Uterus (tissue), 4 donors: ENCODE data around the gene POP7. TPM values are rescaled to one million over a fixed set of nuclear protein-coding genes. Genes with fewer than 3 reads are reported as not detected.

Experiments used
- DNase-seq, 2 donors: peaks; one replicate each; pipeline ENCODE4 v3.0.0-alpha.2; 2019 to 2020
- H3K27ac ChIP-seq, 2 donors: fragments of 200-600 bp; sonication (generic); 1 replicate in 1 of 2; 2 replicates in 1 of 2; pipeline ENCODE4 v1.5.1; 2016 to 2018
- H3K27me3 ChIP-seq, 2 donors: fragments of 200-600 bp; sonication (generic); one replicate each; pipeline ENCODE4 v1.5.1; 2018 to 2019; ENCODE audit warnings: control low read depth in 1 of 2
- H3K36me3 ChIP-seq, 2 donors: fragments of 200-600 bp; sonication (generic); one replicate each; pipeline ENCODE4 v1.5.1; 2019; ENCODE audit warnings: control low read depth in 1 of 2
- H3K4me1 ChIP-seq, 2 donors: fragments of 200-600 bp; sonication (generic); one replicate each; pipeline ENCODE4 v1.5.1; 2018 to 2019; ENCODE audit warnings: control low read depth in 1 of 2
- H3K4me3 ChIP-seq, 2 donors: fragments of 200-600 bp; sonication (generic); 1 replicate in 1 of 2; 2 replicates in 1 of 2; pipeline ENCODE4 v1.5.1; 2018 to 2019; ENCODE audit warnings: mild to moderate bottlenecking in 1 of 2
- H3K9me3 ChIP-seq, 2 donors: fragments of 200-600 bp; sonication (generic); one replicate each; pipeline ENCODE4 v1.5.1; 2019; ENCODE audit warnings: control low read depth in 1 of 2
- CTCF ChIP-seq, 4 experiments: fragments of 200-600 bp in 2 of 4; fragments of 450-650 bp in 2 of 4; sonication (generic) in 2 of 4; IDR thresholded peaks; one replicate each; pipeline ENCODE4 v1.5.1; 2016 to 2019; ENCODE audit warnings: antibody characterized with exemption in 4 of 4, mild to moderate bottlenecking in 2 of 4, moderate library complexity in 1 of 4
- POLR2A ChIP-seq, 2 donors: fragments of 450-650 bp; IDR thresholded peaks; one replicate each; pipeline ENCODE4 v1.6.1; 2016; ENCODE audit warnings: antibody characterized with exemption in 2 of 2, mild to moderate bottlenecking in 1 of 2, moderate library complexity in 1 of 2
- intact Hi-C: fragments of 100-400 bp; cut with DNase I; formaldehyde crosslinking; loops from one replicate; pipeline ENCODE4 v1.15.1; 2023; ENCODE audit warnings: low total_unique reads
- total RNA-seq, 4 donors: library from RNA; depleted of rRNA in 3 of 4; stranded (reverse); fragments of >200 nt in 3 of 4; gene quantifications; one replicate each; pipeline versions ENCODE4 v1.1.0 to v1.2.4, GENCODE V29; 2014 to 2023
- donor health status: DM: yes; HTN: yes; CAD: no.

POP7 gene
- total RNA-seq, 4 donors from 2014 or later, result 16.4 to 53.8 (median 23.8) TPM

GRCh38 chr7:100674411-100675104, 31.4 kb upstream of the POP7 start:
- Histone ChIP-seq H3K27ac (peak overlapping the region; percentile 85 to 92), H3K27me3 (no peaks in the 10 kb centered on the region), H3K9me3 (no peaks in the 10 kb centered on the region), H3K4me1 (no peaks in the 10 kb centered on the region), H3K4me3 (peak overlapping the region; percentile 76 to 94), H3K36me3 (no peaks in the 10 kb centered on the region)
- TF ChIP-seq CTCF (IDR thresholded peaks at IDR 0.05) (no peak), POLR2A (IDR thresholded peaks at IDR 0.05) (peak in 1 of 2 donors; percentile 6)
- intact Hi-C loops, result loop anchor here (10.0 kb wide), 1 partner anchor 90 kb away; the partner anchor contains the start of genes FBXO24 and LRCH4
- peak in 1 of 2 donors; percentile 40 for DNase-seq

- Histone ChIP-seq H3K27ac (peak overlapping the region; percentile 85 to 92), H3K4me1 (no peaks in the 10 kb centered on the region), H3K9me3 (no peaks in the 10 kb centered on the region), H3K36me3 (no peaks in the 10 kb centered on the region), H3K4me3 (peak overlapping the region; percentile 76 to 94), H3K27me3 (no peaks in the 10 kb centered on the region)
- no peak for TF ChIP-seq CTCF (IDR thresholded peaks at IDR 0.05)
- no peak for TF ChIP-seq POLR2A (IDR thresholded peaks at IDR 0.05)
- intact Hi-C loops, result loop anchor here (10.0 kb wide), 1 partner anchor 90 kb away; the partner anchor contains the start of genes FBXO24 and LRCH4
- no peak for DNase-seq
Observed at GRCh38 chr7:100675105-100675451, 30.8 kb upstream of the POP7 start.

GRCh38 chr7:100675581-100676350, 30.2 kb upstream of the POP7 start:
- Histone ChIP-seq H3K36me3 (no peaks in the 10 kb centered on the region), H3K27me3 (no peaks in the 10 kb centered on the region), H3K9me3 (no peaks in the 10 kb centered on the region), H3K4me3 (peak overlapping the region; percentile 76 to 94), H3K4me1 (no peaks in the 10 kb centered on the region), H3K27ac (peak overlapping the region; percentile 85 to 92)
- TF ChIP-seq POLR2A (IDR thresholded peaks at IDR 0.05), result peak in 1 of 2 donors; percentile 47
- no peak for TF ChIP-seq CTCF (IDR thresholded peaks at IDR 0.05)
- peak; percentile 80 to 83 for DNase-seq
- intact Hi-C loops, result loop anchor here (10.0 kb wide), 1 partner anchor 91 kb away; the partner anchor contains the start of genes FBXO24 and LRCH4

GRCh38 chr7:100676501-100677306, 29.2 kb upstream of the POP7 start:
- peak in 1 of 2 donors; percentile 37 for DNase-seq
- Histone ChIP-seq H3K27ac (peak overlapping the region; percentile 85 to 92), H3K9me3 (no peaks in the 10 kb centered on the region), H3K36me3 (no peaks in the 10 kb centered on the region), H3K4me3 (peak overlapping the region; percentile 76 to 94), H3K4me1 (no peaks in the 10 kb centered on the region), H3K27me3 (no peaks in the 10 kb centered on the region)
- intact Hi-C loops, result loop anchor here (10.0 kb wide), 1 partner anchor 92 kb away; the partner anchor contains the start of genes FBXO24 and LRCH4
- no peak for TF ChIP-seq CTCF (IDR thresholded peaks at IDR 0.05)
- no peak for TF ChIP-seq POLR2A (IDR thresholded peaks at IDR 0.05)
